LNCAP (cell line): ENCODE data around the gene SLC46A1.

ENCODE experiments used
- TF ChIP-seq, protein P1 (sequence below): fragments of 450-650 bp; IDR thresholded peaks from 2 replicates; pipeline ENCODE4 v1.5.1; 2017; ENCODE audit warnings: mild to moderate bottlenecking

The SLC46A1 gene

DNA sequence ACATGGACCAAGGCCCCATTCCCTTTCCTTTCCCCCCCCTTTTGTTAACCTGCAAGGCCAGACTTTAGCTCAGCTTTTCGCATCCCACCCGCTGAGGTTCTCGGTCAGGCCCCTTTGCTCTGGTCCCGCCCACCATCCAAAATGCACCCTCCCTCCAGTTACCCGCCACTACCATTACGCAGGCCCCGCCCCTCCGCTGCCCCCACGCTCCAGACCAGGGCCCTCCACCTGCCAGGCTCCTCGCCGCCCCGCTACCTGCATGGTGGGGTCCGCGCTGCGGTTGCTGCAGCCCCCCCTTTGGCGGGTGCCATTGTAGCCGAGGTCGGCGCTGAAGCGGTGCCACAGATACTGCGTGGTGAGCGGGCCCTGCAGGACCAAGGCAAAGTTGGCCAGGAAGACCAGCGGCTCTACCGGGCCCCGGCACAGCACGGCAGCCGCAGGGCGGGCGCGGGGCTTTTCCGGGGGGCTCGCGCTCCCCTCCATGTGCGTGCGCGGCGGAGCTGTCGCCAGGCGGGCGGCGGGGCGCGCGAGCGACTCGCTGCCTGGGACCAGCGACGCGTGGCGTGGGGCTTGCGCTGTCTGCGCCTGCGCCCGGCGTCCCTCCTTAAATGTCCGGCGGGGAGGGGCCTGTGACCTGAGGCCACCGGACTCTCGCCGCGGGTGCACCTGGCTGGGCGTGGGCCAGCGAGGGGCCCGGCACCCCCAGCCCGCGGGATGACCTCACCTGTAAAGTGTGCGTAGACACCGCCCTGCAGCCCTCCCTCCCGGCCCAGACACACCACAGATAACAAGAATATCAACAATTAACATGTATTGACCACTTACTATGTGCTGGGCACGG lies at the start of gene SLC46A1:
TSS of gene SLC46A1 (minus strand) at position 581 of the 841 bp plus-strand sequence. CDS start at position 483, 98 bp downstream.
- TF ChIP-seq, protein P1, sequence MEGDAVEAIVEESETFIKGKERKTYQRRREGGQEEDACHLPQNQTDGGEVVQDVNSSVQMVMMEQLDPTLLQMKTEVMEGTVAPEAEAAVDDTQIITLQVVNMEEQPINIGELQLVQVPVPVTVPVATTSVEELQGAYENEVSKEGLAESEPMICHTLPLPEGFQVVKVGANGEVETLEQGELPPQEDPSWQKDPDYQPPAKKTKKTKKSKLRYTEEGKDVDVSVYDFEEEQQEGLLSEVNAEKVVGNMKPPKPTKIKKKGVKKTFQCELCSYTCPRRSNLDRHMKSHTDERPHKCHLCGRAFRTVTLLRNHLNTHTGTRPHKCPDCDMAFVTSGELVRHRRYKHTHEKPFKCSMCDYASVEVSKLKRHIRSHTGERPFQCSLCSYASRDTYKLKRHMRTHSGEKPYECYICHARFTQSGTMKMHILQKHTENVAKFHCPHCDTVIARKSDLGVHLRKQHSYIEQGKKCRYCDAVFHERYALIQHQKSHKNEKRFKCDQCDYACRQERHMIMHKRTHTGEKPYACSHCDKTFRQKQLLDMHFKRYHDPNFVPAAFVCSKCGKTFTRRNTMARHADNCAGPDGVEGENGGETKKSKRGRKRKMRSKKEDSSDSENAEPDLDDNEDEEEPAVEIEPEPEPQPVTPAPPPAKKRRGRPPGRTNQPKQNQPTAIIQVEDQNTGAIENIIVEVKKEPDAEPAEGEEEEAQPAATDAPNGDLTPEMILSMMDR: no peak

DNA sequence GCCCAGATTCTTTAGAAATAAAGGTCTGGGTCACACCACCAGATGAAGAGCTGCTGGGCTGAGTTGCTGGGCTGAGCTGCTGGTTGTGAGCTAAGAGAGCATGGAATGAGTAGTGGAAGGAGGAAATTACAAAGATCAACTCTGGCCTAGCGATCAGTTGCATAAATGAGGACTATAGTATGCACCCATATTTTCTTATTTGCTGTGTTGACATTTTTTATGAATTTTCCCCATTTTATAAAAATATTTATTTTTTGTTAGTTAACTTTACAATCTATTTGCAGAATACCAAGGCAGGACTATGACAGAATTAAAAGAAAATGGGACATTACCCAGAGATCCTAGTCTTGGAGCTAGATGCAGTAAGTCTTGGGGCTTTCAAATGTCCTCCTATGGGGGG lies 43.8 kb upstream of the SLC46A1 start:
- TF ChIP-seq, protein P1: no peak

DNA sequence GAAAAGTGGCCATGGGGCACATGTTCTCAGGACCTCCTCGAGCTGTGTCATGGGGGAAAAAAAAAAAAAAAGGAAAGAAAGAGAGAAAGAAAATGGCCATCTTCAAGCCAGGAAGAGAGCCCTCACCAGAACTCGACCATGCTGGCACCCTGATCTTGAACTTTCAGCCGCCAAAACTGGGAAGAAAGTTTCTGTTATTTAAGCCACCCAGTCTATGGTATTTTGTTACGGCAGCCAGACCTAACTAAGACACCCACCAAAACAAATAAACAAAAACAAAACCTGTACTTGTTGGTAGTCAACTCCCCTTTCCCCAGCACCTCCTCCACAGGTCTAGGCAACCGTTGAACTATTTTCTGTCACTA lies 41.4 kb upstream of the SLC46A1 start:
- TF ChIP-seq, protein P1: no peak

DNA sequence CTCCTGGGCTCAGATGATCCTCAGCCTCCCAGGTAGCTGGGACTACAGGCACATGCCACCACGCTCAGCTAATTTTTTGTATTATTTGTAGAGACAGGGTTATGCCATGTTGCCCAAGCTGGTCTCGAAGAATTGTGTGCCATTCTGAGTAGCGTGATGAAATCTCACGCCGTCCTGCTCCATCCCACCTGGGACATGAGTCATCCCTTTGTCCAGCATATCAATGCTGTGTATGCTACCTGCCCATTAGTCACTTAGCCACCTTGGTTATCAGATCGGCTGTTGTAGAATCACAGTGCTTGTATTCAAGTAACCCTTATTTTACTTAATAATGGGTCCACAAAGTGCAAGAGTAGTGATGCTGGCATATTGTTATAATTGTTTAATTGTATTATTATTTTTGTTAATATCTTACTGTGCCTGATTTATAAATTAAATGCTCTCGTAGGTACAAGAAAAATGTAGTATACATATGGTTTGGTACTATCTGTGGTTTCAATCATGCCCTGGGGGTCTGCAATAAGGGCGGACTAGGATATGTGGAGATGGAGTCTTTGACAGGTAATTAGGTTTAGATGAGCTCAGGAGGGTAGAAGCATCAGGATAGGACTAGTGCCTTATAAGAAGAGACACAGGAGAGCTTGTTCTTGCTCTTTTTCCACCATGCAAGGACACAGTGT lies 40.8 kb upstream of the SLC46A1 start:
- TF ChIP-seq, protein P1: no peak

DNA sequence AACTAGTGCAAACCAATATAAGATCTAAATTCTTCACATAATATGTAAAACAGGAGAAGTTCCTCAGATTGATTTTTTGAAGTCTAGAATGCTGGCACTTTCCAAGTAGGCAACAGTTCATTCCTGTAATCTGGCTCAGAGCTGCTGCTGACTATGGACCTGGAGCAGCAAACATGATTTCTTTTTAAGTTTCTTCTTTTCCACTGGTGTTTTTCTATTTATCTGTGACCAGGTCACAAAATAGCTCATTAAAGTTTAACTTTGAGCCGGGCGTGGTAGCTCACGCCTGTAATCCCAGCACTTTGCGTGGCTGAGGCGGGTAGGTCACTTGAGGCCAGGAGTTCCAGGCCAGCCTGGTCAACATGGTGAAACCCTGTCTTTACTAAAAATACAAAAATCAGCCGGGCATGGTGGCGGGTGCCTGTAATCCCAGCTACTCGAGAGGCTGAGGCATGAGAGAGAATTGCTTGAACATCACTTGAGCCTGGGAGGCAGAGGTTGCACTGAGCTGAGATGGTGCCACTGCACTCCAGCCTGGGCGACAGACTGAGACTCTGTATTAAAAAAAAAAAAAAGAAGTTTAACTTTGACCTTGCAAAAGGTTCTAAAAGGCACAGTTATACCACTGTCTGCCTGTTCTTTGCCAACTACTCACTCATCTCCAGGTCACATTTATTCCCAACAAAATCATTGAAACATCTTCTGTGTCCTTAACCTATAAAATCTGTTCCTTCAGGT lies 38.1 kb upstream of the SLC46A1 start:
- TF ChIP-seq, protein P1: no peak

DNA sequence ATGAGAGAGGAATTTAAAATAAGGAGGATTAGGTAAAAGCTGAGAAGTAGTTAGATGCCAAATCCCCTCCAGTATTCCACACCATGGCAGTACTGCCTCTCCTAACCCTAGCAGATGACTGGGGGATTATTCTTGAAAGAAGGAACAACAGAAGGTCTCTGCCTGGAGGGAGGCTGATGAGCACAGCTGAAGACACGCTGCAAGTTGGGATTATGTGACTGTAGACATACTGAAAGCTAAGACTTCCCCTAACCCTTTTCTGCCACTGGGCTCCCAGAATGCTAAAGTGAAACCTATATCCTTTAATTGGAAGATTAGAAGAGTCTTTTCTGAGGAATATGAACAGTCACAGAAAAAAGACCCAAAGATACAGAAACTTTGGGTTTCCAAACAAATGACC lies 27.7 kb upstream of the SLC46A1 start:
- TF ChIP-seq, protein P1: no peak

DNA sequence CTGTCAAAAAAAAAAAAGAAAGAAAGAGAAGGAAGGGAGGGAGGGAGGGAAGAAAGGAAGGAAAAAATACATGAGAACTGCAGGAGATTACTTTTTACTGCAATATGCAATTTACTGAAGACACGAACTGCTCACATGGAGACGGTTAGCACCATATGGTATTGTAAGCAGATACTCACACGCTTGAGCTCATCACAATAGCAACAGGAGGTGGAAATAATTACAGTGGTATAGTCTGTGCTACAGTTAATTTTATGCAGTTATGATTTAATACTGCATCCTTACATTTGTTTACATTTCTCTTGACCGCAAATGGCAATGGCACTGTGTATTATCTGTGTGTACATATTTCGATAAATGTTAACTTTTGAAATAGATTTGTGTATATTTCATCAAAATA lies 21.4 kb upstream of the SLC46A1 start:
- TF ChIP-seq, protein P1: no peak
